Activated naive CD8-positive, alpha-beta T cell treated with anti-CD3 and anti-CD28 coated beads for 36 hours (primary cell): ENCODE results near the gene KCTD6. TPM values are rescaled to one million over a fixed set of nuclear protein-coding genes. Genes with fewer than 3 reads are reported as not detected.

Experiments used
- DNase-seq: peaks from one replicate; pipeline ENCODE4 v3.0.0; 2021
- H3K27ac Mint-ChIP-seq: one replicate; pipeline ENCODE4 v1.8.0; 2022; ENCODE audit warnings: mild to moderate bottlenecking, moderate library complexity, mixed read lengths
- H3K27me3 Mint-ChIP-seq: one replicate; pipeline ENCODE4 v1.8.0; 2022; ENCODE audit warnings: mild to moderate bottlenecking, mixed read lengths
- H3K36me3 Mint-ChIP-seq: one replicate; pipeline ENCODE4 v1.8.0; 2021; ENCODE audit warnings: mild to moderate bottlenecking, mixed read lengths
- H3K4me1 Mint-ChIP-seq: one replicate; pipeline ENCODE4 v1.8.0; 2021; ENCODE audit warnings: mixed read lengths
- H3K4me3 Mint-ChIP-seq: one replicate; pipeline ENCODE4 v1.8.0; 2022; ENCODE audit warnings: mild to moderate bottlenecking, moderate library complexity, mixed read lengths
- H3K9me3 Mint-ChIP-seq: one replicate; pipeline ENCODE4 v1.8.0; 2022; ENCODE audit warnings: mixed read lengths
- total RNA-seq, 2 experiments: library from RNA; stranded (reverse); gene quantifications; one replicate each; pipeline ENCODE4 v1.2.3, GENCODE V29; 2021

KCTD6 gene
- 1 to 10 TPM; 4.8 to 5.3 TPM for total RNA-seq

GRCh38 chr3:58491506-58492402 lies at the start of gene KCTD6:
KCTD6 (plus strand) TSS chr3:58492096; CDS start chr3:58498756, 6,660 bp downstream.
- no peaks in the 10 kb centered on the region for H3K9me3 Mint-ChIP-seq
- peak within 1 kb of the TSS; percentile 95 for H3K4me3 Mint-ChIP-seq
- H3K27ac Mint-ChIP-seq, result peak within 1 kb of the TSS; percentile 85
- peaks cover 45% of the 10 kb centered on the region for H3K4me1 Mint-ChIP-seq
- H3K27me3 Mint-ChIP-seq, result no peaks in the 10 kb centered on the region
- DNase-seq, result peak; percentile 92
- peaks cover 2% of the 10 kb centered on the region for H3K36me3 Mint-ChIP-seq

GRCh38 chr3:58452176-58452575 lies 39.7 kb upstream of the KCTD6 start:
- Mint-ChIP-seq H3K4me1 (peaks cover 2% of the 10 kb centered on the region), H3K4me3 (no peak overlapping the region), H3K27me3 (no peaks in the 10 kb centered on the region), H3K36me3 (peaks cover 17% of the 10 kb centered on the region), H3K9me3 (peaks cover 19% of the 10 kb centered on the region), H3K27ac (no peak overlapping the region)
- DNase-seq, result no peak

GRCh38 chr3:58459160-58459559 lies 32.7 kb upstream of the KCTD6 start:
- H3K4me3 Mint-ChIP-seq, result no peak overlapping the region
- no peak overlapping the region for H3K27ac Mint-ChIP-seq
- H3K27me3 Mint-ChIP-seq, result peaks cover 3% of the 10 kb centered on the region
- peaks cover 14% of the 10 kb centered on the region for H3K9me3 Mint-ChIP-seq
- H3K4me1 Mint-ChIP-seq, result peaks cover 8% of the 10 kb centered on the region
- DNase-seq, result no peak
- H3K36me3 Mint-ChIP-seq, result peaks cover 14% of the 10 kb centered on the region

GRCh38 chr3:58462829-58463180 lies 29.1 kb upstream of the KCTD6 start:
- no peaks in the 10 kb centered on the region for H3K9me3 Mint-ChIP-seq
- H3K36me3 Mint-ChIP-seq, result no peaks in the 10 kb centered on the region
- H3K27ac Mint-ChIP-seq, result no peak overlapping the region
- H3K4me1 Mint-ChIP-seq, result peaks cover 8% of the 10 kb centered on the region
- no peak for DNase-seq
- H3K4me3 Mint-ChIP-seq, result no peak overlapping the region
- H3K27me3 Mint-ChIP-seq, result peaks cover 7% of the 10 kb centered on the region

GRCh38 chr3:58463181-58463941 lies 28.5 kb upstream of the KCTD6 start:
- Mint-ChIP-seq H3K9me3 (no peaks in the 10 kb centered on the region), H3K4me1 (peaks cover 8% of the 10 kb centered on the region), H3K27me3 (peaks cover 7% of the 10 kb centered on the region), H3K4me3 (peak overlapping the region; percentile 15), H3K36me3 (no peaks in the 10 kb centered on the region), H3K27ac (no peak overlapping the region)
- DNase-seq, result peak; percentile 76

- no peaks in the 10 kb centered on the region for H3K9me3 Mint-ChIP-seq
These were observed 28.0 kb upstream of the KCTD6 start for GRCh38 chr3:58463942-58464271.

GRCh38 chr3:58464866-58465265 lies 27.0 kb upstream of the KCTD6 start:
- Mint-ChIP-seq H3K27me3 (peaks cover 7% of the 10 kb centered on the region), H3K27ac (no peak overlapping the region), H3K4me3 (no peak overlapping the region), H3K36me3 (no peaks in the 10 kb centered on the region), H3K4me1 (peaks cover 8% of the 10 kb centered on the region), H3K9me3 (no peaks in the 10 kb centered on the region)
- DNase-seq, result peak; percentile 10

More at GRCh38 chr3:58463942-58464271, 28.0 kb upstream of the KCTD6 start:
- Mint-ChIP-seq H3K27ac (no peak overlapping the region), H3K36me3 (no peaks in the 10 kb centered on the region), H3K4me3 (no peak overlapping the region), H3K27me3 (peaks cover 7% of the 10 kb centered on the region), H3K4me1 (peaks cover 8% of the 10 kb centered on the region)
- DNase-seq, result no peak

GRCh38 chr3:58466899-58467563 lies 24.9 kb upstream of the KCTD6 start:
- H3K27ac Mint-ChIP-seq, result no peak overlapping the region
- H3K9me3 Mint-ChIP-seq, result no peaks in the 10 kb centered on the region
- H3K4me1 Mint-ChIP-seq, result peaks cover 25% of the 10 kb centered on the region
- no peak for DNase-seq
- no peaks in the 10 kb centered on the region for H3K36me3 Mint-ChIP-seq
- H3K4me3 Mint-ChIP-seq, result no peak overlapping the region
- peaks cover 7% of the 10 kb centered on the region for H3K27me3 Mint-ChIP-seq

GRCh38 chr3:58469096-58469495 lies 22.8 kb upstream of the KCTD6 start:
- peaks cover 20% of the 10 kb centered on the region for H3K4me1 Mint-ChIP-seq
- no peak overlapping the region for H3K27ac Mint-ChIP-seq
- H3K9me3 Mint-ChIP-seq, result no peaks in the 10 kb centered on the region
- DNase-seq, result no peak
- no peak overlapping the region for H3K4me3 Mint-ChIP-seq
- peaks cover 4% of the 10 kb centered on the region for H3K27me3 Mint-ChIP-seq
- no peaks in the 10 kb centered on the region for H3K36me3 Mint-ChIP-seq

- H3K27ac Mint-ChIP-seq, result peak overlapping the region; percentile 60
These were observed 21.4 kb upstream of the KCTD6 start for GRCh38 chr3:58470363-58471024.

GRCh38 chr3:58471025-58471887 lies 20.6 kb upstream of the KCTD6 start:
- H3K27me3 Mint-ChIP-seq, result peaks cover 4% of the 10 kb centered on the region
- peaks cover 27% of the 10 kb centered on the region for H3K4me1 Mint-ChIP-seq
- no peaks in the 10 kb centered on the region for H3K36me3 Mint-ChIP-seq
- peak; percentile 61 for DNase-seq
- H3K4me3 Mint-ChIP-seq, result no peak overlapping the region
- H3K9me3 Mint-ChIP-seq, result no peaks in the 10 kb centered on the region
- H3K27ac Mint-ChIP-seq, result peak overlapping the region; percentile 60

More at GRCh38 chr3:58470363-58471024, 21.4 kb upstream of the KCTD6 start:
- peaks cover 27% of the 10 kb centered on the region for H3K4me1 Mint-ChIP-seq
- H3K27me3 Mint-ChIP-seq, result peaks cover 4% of the 10 kb centered on the region
- DNase-seq, result no peak
- no peaks in the 10 kb centered on the region for H3K9me3 Mint-ChIP-seq
- H3K4me3 Mint-ChIP-seq, result no peak overlapping the region
- H3K36me3 Mint-ChIP-seq, result no peaks in the 10 kb centered on the region

- H3K36me3 Mint-ChIP-seq, result no peaks in the 10 kb centered on the region
- DNase-seq, result no peak
- H3K9me3 Mint-ChIP-seq, result no peaks in the 10 kb centered on the region
- H3K4me1 Mint-ChIP-seq, result peaks cover 27% of the 10 kb centered on the region
- no peak overlapping the region for H3K4me3 Mint-ChIP-seq
- H3K27ac Mint-ChIP-seq, result no peak overlapping the region
- H3K27me3 Mint-ChIP-seq, result no peaks in the 10 kb centered on the region
These were observed 18.6 kb upstream of the KCTD6 start for GRCh38 chr3:58473275-58473674.

- no peak for DNase-seq
- H3K27me3 Mint-ChIP-seq, result no peaks in the 10 kb centered on the region
- H3K9me3 Mint-ChIP-seq, result peaks cover 1% of the 10 kb centered on the region
- H3K4me3 Mint-ChIP-seq, result no peak overlapping the region
- no peaks in the 10 kb centered on the region for H3K36me3 Mint-ChIP-seq
- no peak overlapping the region for H3K27ac Mint-ChIP-seq
- H3K4me1 Mint-ChIP-seq, result peaks cover 27% of the 10 kb centered on the region
These were observed 17.5 kb upstream of the KCTD6 start for GRCh38 chr3:58474348-58474911.
